K562 (cell line): ENCODE measurements around the gene MYBL2. TPM values are rescaled to one million over a fixed set of nuclear protein-coding genes. Genes with fewer than 3 reads are reported as not detected.

ENCODE experiments used
- CBX5 ChIP-seq: IDR thresholded peaks from 2 replicates; pipeline ENCODE4 v1.6.1; 2014; ENCODE audit warnings: low read depth, borderline replicate concordance
- E4F1 ChIP-seq: fragments of 250-450 bp; sonication (Bioruptor Pico); IDR thresholded peaks from 2 replicates; pipeline ENCODE4 v1.5.0; 2021; ENCODE audit warnings: mild to moderate bottlenecking, borderline replicate concordance
- ELK3 ChIP-seq: fragments of 450-650 bp; formaldehyde crosslinking; IDR thresholded peaks from 2 replicates; pipeline ENCODE4 v1.4.0; 2020; ENCODE audit warnings: mild to moderate bottlenecking
- FOSL1 ChIP-seq: fragments of 200-800 bp; sonication (Bioruptor generic); conservative IDR thresholded peaks from 2 replicates; pipeline ENCODE4 v1.6.1; 2016; ENCODE audit warnings: missing genetic modification characterization, missing compliant biosample characterization
- FOXA3 ChIP-seq, 2 experiments: fragments of 450-650 bp in 1 of 2; sonication (generic) in 1 of 2; formaldehyde crosslinking; IDR thresholded peaks in 1 of 2; conservative IDR thresholded peaks in 1 of 2; 2 replicates each; pipeline versions ENCODE4 v1.4.0 to v1.8.0; 2020 to 2022; ENCODE audit warnings: mild to moderate bottlenecking in 2 of 2, missing genetic modification reagents in 1 of 2
- GABPA ChIP-seq: fragments of 200-800 bp; sonication (Bioruptor generic); conservative IDR thresholded peaks from 2 replicates; pipeline ENCODE4 v1.6.1; 2016; ENCODE audit warnings: low read depth, missing genetic modification characterization, missing compliant biosample characterization
- IRF9 ChIP-seq: fragments of 450-650 bp; IDR thresholded peaks from 2 replicates; pipeline ENCODE4 v1.6.1; 2016; ENCODE audit warnings: missing biosample characterization, missing genetic modification characterization
- MAZ ChIP-seq, 2 experiments: fragments of 450-650 bp in 1 of 2; sonication (generic) in 1 of 2; formaldehyde crosslinking; IDR thresholded peaks in 1 of 2; conservative IDR thresholded peaks in 1 of 2; 2 replicates each; pipeline versions ENCODE4 v1.4.0 to v1.5.0; 2020; ENCODE audit warnings: mild to moderate bottlenecking in 1 of 2, missing genetic modification reagents in 1 of 2
- MEF2A ChIP-seq: IDR thresholded peaks from 2 replicates; pipeline ENCODE4 v1.6.1; 2011; ENCODE audit warnings: low read depth, mild to moderate bottlenecking, low read length, moderate library complexity; ENCODE audit not compliant: control insufficient read depth
- MXI1 ChIP-seq: IDR thresholded peaks from 2 replicates; pipeline ENCODE4 v1.6.1; 2011; ENCODE audit warnings: low read depth, mild to moderate bottlenecking, improper control_type of control experiment, low read length
- NONO ChIP-seq, 2 experiments: fragments of 200-400 bp in 1 of 2; fragments of 450-650 bp in 1 of 2; formaldehyde crosslinking in 1 of 2; IDR thresholded peaks; 2 replicates each; pipeline ENCODE4 v1.6.1; 2017; ENCODE audit warnings: low read depth in 2 of 2, mild to moderate bottlenecking in 2 of 2, moderate library complexity in 2 of 2, low read length in 1 of 2
- RAD51 ChIP-seq: fragments of 450-650 bp; IDR thresholded peaks from 2 replicates; pipeline ENCODE4 v1.7.1; 2016; ENCODE audit warnings: low read depth, mild to moderate bottlenecking, borderline replicate concordance
- SMAD1 ChIP-seq: fragments of 150-350 bp; IDR thresholded peaks from 2 replicates; pipeline ENCODE4 v1.6.1; 2014; ENCODE audit warnings: low read length, low read depth; ENCODE audit not compliant: partially characterized antibody
- SNIP1 ChIP-seq: fragments of 450-650 bp; IDR thresholded peaks from 2 replicates; pipeline ENCODE4 v1.7.1; 2017; ENCODE audit warnings: low read depth, mild to moderate bottlenecking
- TAL1 ChIP-seq: fragments of 450-650 bp; IDR thresholded peaks from 2 replicates; pipeline ENCODE4 v1.6.1; 2016; ENCODE audit warnings: mild to moderate bottlenecking
- U2AF1 ChIP-seq: fragments of 200-400 bp; formaldehyde crosslinking; optimal IDR thresholded peaks from 2 replicates; pipeline ENCODE3; 2017; ENCODE audit warnings: mild to moderate bottlenecking, low read depth, low read length, moderate library complexity
- WHSC1 ChIP-seq: IDR thresholded peaks from one replicate; pipeline ENCODE4 v1.6.1; 2012; ENCODE audit warnings: low read length, control low read depth, inconsistent platforms
- ZHX1 ChIP-seq: fragments of 150-350 bp; conservative IDR thresholded peaks from 2 replicates; pipeline ENCODE4 v1.6.1; 2014; ENCODE audit warnings: low read length
- ZNF143 ChIP-seq: sonication (generic); formaldehyde crosslinking; IDR thresholded peaks from 2 replicates; pipeline ENCODE4 v1.9.0; 2022; ENCODE audit warnings: mild to moderate bottlenecking, missing genetic modification reagents
- ZNF695 ChIP-seq: fragments of 450-650 bp; formaldehyde crosslinking; IDR thresholded peaks from 2 replicates; pipeline ENCODE4 v1.4.0; 2020; ENCODE audit warnings: mild to moderate bottlenecking, moderate library complexity
- ZNF780A ChIP-seq: fragments of 250-450 bp; sonication (Bioruptor Pico); IDR thresholded peaks from 2 replicates; pipeline ENCODE4 v1.5.0; 2021; ENCODE audit warnings: mild to moderate bottlenecking
- polyA plus RNA-seq, 8 experiments: library from polyadenylated mRNA; depleted of rRNA in 4 of 8; stranded (reverse) in 5 of 8; unstranded in 3 of 8; fragments of >200 nt; fragmentation: Nextera tagmentation in 2 of 8; fragmentation: Illumina TruSeq in 1 of 8; extraction: Ambion mirVana in 2 of 8; extraction: Trizol in 1 of 8; gene quantifications; 2 replicates each; pipeline versions ENCODE4 v1.2.1 to v1.2.3, GENCODE V29; 2011 to 2014; ENCODE audit warnings: inconsistent platforms in 1 of 8, missing spikeins in 1 of 8
- total RNA-seq, 7 experiments: library from RNA; depleted of rRNA in 6 of 7; stranded (reverse); fragments of >200 nt in 6 of 7; fragmentation: Illumina TruSeq in 2 of 7; extraction: Trizol in 2 of 7; gene quantifications; 2 replicates each; pipeline versions ENCODE4 v1.2.1 to v1.2.3, GENCODE V29; 2011 to 2021; ENCODE audit warnings: low replicate concordance in 1 of 7

Gene MYBL2
- total and polyA plus RNA-seq, 9 of the 15 experiments (the other 6 are each of a cell fraction or from before 2014, with no cell fraction given), result 4.4 to 169 (median 52.5) TPM

GRCh38 chr20:43690943-43691598 is 24.2 kb downstream of the MYBL2 start (continued):
- no peak for TF ChIP-seq ZHX1
- peak; percentile 95 for TF ChIP-seq TAL1
- TF ChIP-seq GABPA, result no peak
- peak; percentile 81 for TF ChIP-seq FOSL1
- no peak for TF ChIP-seq CBX5
- 0 out of 4 replicates have a peak, but pooled peaks of 1 of the 2 experiments have one; percentile 28 for TF ChIP-seq MAZ (CRISPR knock-in tag; conservative IDR thresholded peaks at IDR 0.05 in 1 of 2, IDR thresholded peaks at IDR 0.05 in 1 of 2)
- TF ChIP-seq E4F1 (CRISPR knock-in tag), result no peak
- TF ChIP-seq IRF9 (tag), result no peak
- TF ChIP-seq MEF2A, result 0 out of 2 replicates have a peak, but pooled peaks have one; percentile 48
- TF ChIP-seq MXI1, result peak; percentile 61; the same call in 1 of the 2 replicates
- TF ChIP-seq ELK3 (CRISPR knock-in tag), result no peak
- no peak for TF ChIP-seq U2AF1
- no peak for TF ChIP-seq WHSC1
- peak; percentile 26; the same call in 1 of the 2 replicates for TF ChIP-seq RAD51
- no peak for TF ChIP-seq ZNF780A (CRISPR knock-in tag)
- TF ChIP-seq NONO (IDR thresholded peaks at IDR 0.05; ENCODE audit: low read depth in 2 of 2, low read length in 1 of 2), result peak in 1 of 2 experiments; percentile 42; a peak in 1 of 4 replicates
- no peak for TF ChIP-seq FOXA3 (CRISPR knock-in tag; conservative IDR thresholded peaks at IDR 0.05 in 1 of 2, IDR thresholded peaks at IDR 0.05 in 1 of 2)
- no peak for TF ChIP-seq SMAD1
- no peak for TF ChIP-seq SNIP1
- TF ChIP-seq ZNF695 (CRISPR knock-in tag), result no peak
- TF ChIP-seq ZNF143 (CRISPR knock-in tag), result no peak
